ENCODE measurements around the gene PRKCE.

The PRKCE gene

DNA sequence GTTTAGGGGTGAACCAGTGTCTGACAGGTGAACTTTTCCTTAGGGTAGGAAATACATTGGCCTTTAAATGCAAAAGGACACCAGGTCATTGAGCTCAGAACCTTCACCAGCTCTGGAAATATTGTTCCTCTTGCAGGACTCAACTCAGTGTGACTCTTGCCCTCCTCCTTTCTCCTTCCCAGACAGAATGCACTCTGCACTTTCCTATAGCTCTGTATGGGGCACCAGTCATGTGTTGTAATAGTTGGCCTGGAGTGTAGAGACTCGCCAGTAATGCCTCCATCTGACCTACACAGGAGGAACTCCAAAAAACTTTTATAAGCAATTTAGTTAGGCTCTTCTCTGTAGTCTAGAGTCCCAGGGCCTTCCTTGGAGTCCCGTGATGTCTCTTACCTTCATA is 397.2 kb downstream of the PRKCE start:
- Histone ChIP-seq H3K36me3 (ENCODE audit: control insufficient read depth in 2 of 2, insufficient read depth in 2 of 2, low read length in 2 of 2) (peaks cover 3 to 16% of the 10 kb centered on the region in 2 donors), H3K9ac (ENCODE audit: low read length in 2 of 2) (no peak overlapping the region), H3K27me3 (ENCODE audit: control insufficient read depth in 1 of 2, insufficient read depth in 2 of 2, low read length in 2 of 2) (no peaks in the 10 kb centered on the region), H3K4me1 (ENCODE audit: control insufficient read depth, insufficient read depth, low read length) (no peaks in the 10 kb centered on the region), H3K27ac (ENCODE audit: low read length) (no peak overlapping the region), H3K9me3 (ENCODE audit: control insufficient read depth in 2 of 2, low read length in 2 of 2) (no peaks in the 10 kb centered on the region), H3K4me3 (ENCODE audit: low read length in 2 of 2) (no peak overlapping the region)

- H3K36me3 ChIP-seq (ENCODE audit: control insufficient read depth in 2 of 2, insufficient read depth in 2 of 2, low read length in 2 of 2), result peaks cover 3 to 16% of the 10 kb centered on the region in 2 donors
- no peaks in the 10 kb centered on the region for H3K9me3 ChIP-seq (ENCODE audit: control insufficient read depth in 2 of 2, low read length in 2 of 2)
- no peaks in the 10 kb centered on the region for H3K27me3 ChIP-seq (ENCODE audit: control insufficient read depth in 1 of 2, insufficient read depth in 2 of 2, low read length in 2 of 2)
- no peak overlapping the region for H3K9ac ChIP-seq (ENCODE audit: low read length in 2 of 2)
- no peak overlapping the region for H3K27ac ChIP-seq (ENCODE audit: low read length)
- no peak overlapping the region for H3K4me3 ChIP-seq (ENCODE audit: low read length in 2 of 2)
- H3K4me1 ChIP-seq (ENCODE audit: control insufficient read depth, insufficient read depth, low read length), result no peaks in the 10 kb centered on the region
Measured at GRCh38 chr2:46050027-46050426, 398.6 kb downstream of the PRKCE start.

GRCh38 chr2:46050489-46050888 is 399.0 kb downstream of the PRKCE start:
- H3K4me1 ChIP-seq (ENCODE audit: control insufficient read depth, insufficient read depth, low read length), result no peaks in the 10 kb centered on the region
- peaks cover 0 to 16% of the 10 kb centered on the region in 2 donors for H3K36me3 ChIP-seq (ENCODE audit: control insufficient read depth in 2 of 2, insufficient read depth in 2 of 2, low read length in 2 of 2)
- no peaks in the 10 kb centered on the region for H3K27me3 ChIP-seq (ENCODE audit: control insufficient read depth in 1 of 2, insufficient read depth in 2 of 2, low read length in 2 of 2)
- no peak overlapping the region for H3K9ac ChIP-seq (ENCODE audit: low read length in 2 of 2)
- H3K4me3 ChIP-seq (ENCODE audit: low read length in 2 of 2), result no peak overlapping the region
- no peak overlapping the region for H3K27ac ChIP-seq (ENCODE audit: low read length)
- no peaks in the 10 kb centered on the region for H3K9me3 ChIP-seq (ENCODE audit: control insufficient read depth in 2 of 2, low read length in 2 of 2)

DNA sequence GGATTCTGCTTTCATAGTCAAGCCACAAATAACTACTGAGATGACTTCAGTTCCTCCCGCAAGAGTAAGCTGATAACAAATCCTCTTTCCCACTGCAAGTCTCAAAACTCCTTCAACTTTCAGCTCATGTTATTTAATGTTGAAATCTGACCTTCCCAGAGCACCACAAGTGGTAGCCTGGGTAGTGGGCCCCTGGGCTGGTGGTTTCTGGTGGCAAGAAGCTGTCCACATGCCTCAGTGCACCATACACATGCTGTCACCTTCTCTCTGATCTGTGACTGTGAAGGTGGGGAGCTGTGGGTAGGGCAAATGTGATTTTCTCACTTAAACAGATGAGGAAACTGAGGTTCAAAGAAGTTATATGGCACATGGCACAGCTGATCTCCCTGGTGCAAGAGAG is 399.6 kb downstream of the PRKCE start:
- H3K4me1 ChIP-seq (ENCODE audit: control insufficient read depth, insufficient read depth, low read length), result no peaks in the 10 kb centered on the region
- no peaks in the 10 kb centered on the region for H3K9me3 ChIP-seq (ENCODE audit: control insufficient read depth in 2 of 2, low read length in 2 of 2)
- no peak overlapping the region for H3K4me3 ChIP-seq (ENCODE audit: low read length in 2 of 2)
- peaks cover 0 to 12% of the 10 kb centered on the region in 2 donors for H3K36me3 ChIP-seq (ENCODE audit: control insufficient read depth in 2 of 2, insufficient read depth in 2 of 2, low read length in 2 of 2)
- H3K9ac ChIP-seq (ENCODE audit: low read length in 2 of 2), result no peak overlapping the region
- H3K27me3 ChIP-seq (ENCODE audit: control insufficient read depth in 1 of 2, insufficient read depth in 2 of 2, low read length in 2 of 2), result no peaks in the 10 kb centered on the region
- no peak overlapping the region for H3K27ac ChIP-seq (ENCODE audit: low read length)

DNA sequence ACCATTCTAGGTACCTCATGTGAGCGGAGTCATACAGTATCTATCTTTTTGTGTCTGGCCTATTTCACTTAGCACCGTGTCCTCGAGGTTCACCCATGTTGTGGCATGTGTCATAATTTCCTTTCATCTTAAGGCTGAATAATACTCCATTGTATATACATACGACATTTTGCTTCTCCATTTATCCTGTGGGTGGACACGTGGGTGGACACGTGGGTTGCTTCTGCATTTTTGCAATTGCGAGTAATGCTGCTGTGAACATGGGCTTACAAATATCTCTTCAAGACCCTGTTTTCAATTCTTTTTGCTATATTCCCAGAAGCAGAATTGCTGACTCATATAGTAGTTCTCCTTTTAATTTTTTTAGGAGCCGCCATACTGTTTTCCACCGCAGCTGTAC is 402.1 kb downstream of the PRKCE start:
- Histone ChIP-seq H3K27me3 (ENCODE audit: control insufficient read depth in 1 of 2, insufficient read depth in 2 of 2, low read length in 2 of 2) (no peaks in the 10 kb centered on the region), H3K4me1 (ENCODE audit: control insufficient read depth, insufficient read depth, low read length) (peaks cover 5% of the 10 kb centered on the region), H3K36me3 (ENCODE audit: control insufficient read depth in 2 of 2, insufficient read depth in 2 of 2, low read length in 2 of 2) (peaks cover 0 to 10% of the 10 kb centered on the region in 2 donors), H3K9me3 (ENCODE audit: control insufficient read depth in 2 of 2, low read length in 2 of 2) (no peaks in the 10 kb centered on the region), H3K9ac (ENCODE audit: low read length in 2 of 2) (no peak overlapping the region), H3K27ac (ENCODE audit: low read length) (no peak overlapping the region), H3K4me3 (ENCODE audit: low read length in 2 of 2) (no peak overlapping the region)

DNA sequence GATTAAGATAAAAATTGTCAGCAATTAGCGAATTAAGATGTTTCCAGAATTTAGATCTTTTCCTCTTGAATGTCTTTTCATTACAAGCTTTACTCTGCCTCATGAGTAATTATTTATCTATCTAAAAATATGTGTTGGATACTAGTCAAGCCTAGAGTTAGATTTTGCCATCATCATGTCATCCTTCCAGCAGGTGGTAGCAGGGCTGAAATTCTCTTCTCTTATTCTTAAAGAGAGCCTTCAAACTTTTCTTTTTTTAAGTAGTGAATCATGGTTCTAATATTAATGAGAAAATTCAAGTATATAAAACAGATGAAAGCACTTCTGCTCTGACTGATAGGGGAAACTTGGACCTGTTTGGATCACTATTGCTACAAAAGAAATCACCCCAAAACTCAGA is 405.1 kb downstream of the PRKCE start:
- Histone ChIP-seq H3K27me3 (ENCODE audit: control insufficient read depth in 1 of 2, insufficient read depth in 2 of 2, low read length in 2 of 2) (no peaks in the 10 kb centered on the region), H3K27ac (ENCODE audit: low read length) (no peak overlapping the region)

DNA sequence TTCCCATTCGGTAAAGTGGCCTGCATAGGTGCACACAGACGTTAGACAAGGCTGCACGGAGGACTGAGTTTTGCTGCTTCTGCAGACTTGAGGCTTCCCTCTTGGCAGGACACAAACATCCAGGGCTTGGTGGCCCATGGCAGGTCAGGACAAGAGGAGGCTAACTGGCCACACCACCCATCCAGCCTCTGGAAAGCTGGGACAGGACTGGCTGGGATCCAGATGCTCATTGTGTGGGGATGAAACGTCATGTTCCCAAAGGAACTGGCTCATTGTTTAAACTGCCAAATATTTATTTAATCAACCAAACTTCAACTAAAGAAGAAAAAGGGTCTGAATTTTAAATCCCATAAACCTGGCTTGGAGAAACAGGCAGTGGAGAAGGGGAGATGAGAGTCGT is 406.7 kb downstream of the PRKCE start:
- H3K9me3 ChIP-seq (ENCODE audit: control insufficient read depth in 2 of 2, low read length in 2 of 2), result no peaks in the 10 kb centered on the region
- H3K27ac ChIP-seq (ENCODE audit: low read length), result no peak overlapping the region
- no peak overlapping the region for H3K9ac ChIP-seq (ENCODE audit: low read length in 2 of 2)
- H3K4me3 ChIP-seq (ENCODE audit: low read length in 2 of 2), result no peak overlapping the region
- no peaks in the 10 kb centered on the region for H3K27me3 ChIP-seq (ENCODE audit: control insufficient read depth in 1 of 2, insufficient read depth in 2 of 2, low read length in 2 of 2)
- H3K4me1 ChIP-seq (ENCODE audit: control insufficient read depth, insufficient read depth, low read length), result peaks cover 10% of the 10 kb centered on the region
- peaks cover 0 to 2% of the 10 kb centered on the region in 2 donors for H3K36me3 ChIP-seq (ENCODE audit: control insufficient read depth in 2 of 2, insufficient read depth in 2 of 2, low read length in 2 of 2)

More for the DNA sequence above, 405.1 kb downstream of the PRKCE start:
- H3K36me3 ChIP-seq (ENCODE audit: control insufficient read depth in 2 of 2, insufficient read depth in 2 of 2, low read length in 2 of 2), result peaks cover 0 to 2% of the 10 kb centered on the region in 2 donors
- no peaks in the 10 kb centered on the region for H3K9me3 ChIP-seq (ENCODE audit: control insufficient read depth in 2 of 2, low read length in 2 of 2)
- H3K4me3 ChIP-seq (ENCODE audit: low read length in 2 of 2), result no peak overlapping the region
- H3K4me1 ChIP-seq (ENCODE audit: control insufficient read depth, insufficient read depth, low read length), result peaks cover 5% of the 10 kb centered on the region
- H3K9ac ChIP-seq (ENCODE audit: low read length in 2 of 2), result no peak overlapping the region

DNA sequence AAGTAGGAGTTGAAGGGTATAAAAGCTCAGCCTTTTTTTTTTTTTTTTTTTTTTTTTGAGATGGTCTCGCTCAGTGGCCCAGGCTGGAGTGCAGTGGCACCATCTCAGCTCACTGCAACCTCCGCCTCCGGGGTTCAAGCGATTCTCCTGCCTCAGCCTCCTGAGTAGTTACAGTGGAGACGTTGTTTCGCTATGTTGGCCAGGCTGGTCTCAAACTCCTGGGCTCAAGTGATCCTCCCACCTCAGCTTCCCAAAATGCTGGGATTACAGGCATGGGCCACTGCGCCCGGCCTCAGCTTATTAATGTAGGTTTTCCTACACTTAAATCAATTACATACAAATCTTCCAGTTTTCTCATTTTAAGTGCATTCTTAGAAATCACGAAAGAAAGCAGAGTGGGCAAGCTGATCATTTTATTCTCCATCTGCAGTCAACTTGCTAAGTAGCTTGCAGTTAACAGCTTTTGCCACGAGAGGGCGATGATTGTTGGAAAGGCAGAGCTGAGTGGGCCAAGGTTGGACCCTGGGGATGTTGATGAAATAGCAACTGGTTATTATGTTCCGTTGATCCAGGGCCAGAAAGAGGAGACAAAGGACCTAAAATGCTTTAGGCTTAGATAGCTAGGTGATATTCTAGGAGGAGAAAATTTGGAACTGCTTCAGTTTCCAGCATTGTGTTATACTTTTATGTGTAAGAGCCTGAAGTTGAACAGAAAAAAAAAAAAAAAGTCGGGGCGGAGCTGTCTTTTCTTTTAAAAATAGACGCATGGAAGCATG is 411.4 kb downstream of the PRKCE start:
- Histone ChIP-seq H3K27ac (ENCODE audit: low read length) (no peak overlapping the region), H3K4me1 (ENCODE audit: control insufficient read depth, insufficient read depth, low read length) (peaks cover 8% of the 10 kb centered on the region), H3K4me3 (ENCODE audit: low read length in 2 of 2) (no peak overlapping the region), H3K9me3 (ENCODE audit: control insufficient read depth in 2 of 2, low read length in 2 of 2) (no peaks in the 10 kb centered on the region), H3K36me3 (ENCODE audit: control insufficient read depth in 2 of 2, insufficient read depth in 2 of 2, low read length in 2 of 2) (peaks cover 0 to 2% of the 10 kb centered on the region in 2 donors), H3K27me3 (ENCODE audit: control insufficient read depth in 1 of 2, insufficient read depth in 2 of 2, low read length in 2 of 2) (no peaks in the 10 kb centered on the region), H3K9ac (ENCODE audit: low read length in 2 of 2) (no peak overlapping the region)

- H3K9ac ChIP-seq (ENCODE audit: low read length in 2 of 2), result no peak overlapping the region
- H3K27ac ChIP-seq (ENCODE audit: low read length), result no peak overlapping the region
- H3K9me3 ChIP-seq (ENCODE audit: control insufficient read depth in 2 of 2, low read length in 2 of 2), result no peaks in the 10 kb centered on the region
- H3K27me3 ChIP-seq (ENCODE audit: control insufficient read depth in 1 of 2, insufficient read depth in 2 of 2, low read length in 2 of 2), result no peaks in the 10 kb centered on the region
- H3K4me1 ChIP-seq (ENCODE audit: control insufficient read depth, insufficient read depth, low read length), result peaks cover 5% of the 10 kb centered on the region
- peaks cover 0 to 2% of the 10 kb centered on the region in 2 donors for H3K36me3 ChIP-seq (ENCODE audit: control insufficient read depth in 2 of 2, insufficient read depth in 2 of 2, low read length in 2 of 2)
- H3K4me3 ChIP-seq (ENCODE audit: low read length in 2 of 2), result no peak overlapping the region
Measured at GRCh38 chr2:46064396-46064795, 412.9 kb downstream of the PRKCE start.

- Histone ChIP-seq H3K36me3 (ENCODE audit: control insufficient read depth in 2 of 2, insufficient read depth in 2 of 2, low read length in 2 of 2) (peaks cover 0 to 2% of the 10 kb centered on the region in 2 donors), H3K27ac (ENCODE audit: low read length) (no peak overlapping the region)
Measured at GRCh38 chr2:46065152-46065551, 413.7 kb downstream of the PRKCE start.

DNA sequence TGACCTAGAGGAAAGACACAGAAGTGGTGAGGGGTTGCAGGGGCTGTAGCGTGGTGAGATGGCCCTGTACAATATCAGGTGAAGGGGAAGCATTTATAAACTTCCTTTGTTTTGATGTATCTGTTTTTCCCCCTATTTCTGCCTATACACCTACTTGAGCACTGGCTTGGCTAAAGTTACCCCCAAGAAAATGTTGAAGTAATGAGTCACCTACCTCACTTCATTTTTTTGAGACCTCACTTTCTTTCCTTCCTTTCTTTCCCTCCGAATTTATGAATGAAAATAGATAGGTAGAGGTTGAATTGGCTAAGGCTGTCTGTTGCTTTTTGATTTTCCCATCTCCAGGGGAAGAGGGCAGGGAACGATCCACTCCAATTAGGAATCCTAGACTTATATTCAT is 414.6 kb downstream of the PRKCE start:
- Histone ChIP-seq H3K9ac (ENCODE audit: low read length in 2 of 2) (no peak overlapping the region), H3K9me3 (ENCODE audit: control insufficient read depth in 2 of 2, low read length in 2 of 2) (no peaks in the 10 kb centered on the region), H3K27me3 (ENCODE audit: control insufficient read depth in 1 of 2, insufficient read depth in 2 of 2, low read length in 2 of 2) (no peaks in the 10 kb centered on the region), H3K4me1 (ENCODE audit: control insufficient read depth, insufficient read depth, low read length) (peaks cover 5% of the 10 kb centered on the region), H3K27ac (ENCODE audit: low read length) (no peak overlapping the region), H3K36me3 (ENCODE audit: control insufficient read depth in 2 of 2, insufficient read depth in 2 of 2, low read length in 2 of 2) (peaks cover 0 to 2% of the 10 kb centered on the region in 2 donors), H3K4me3 (ENCODE audit: low read length in 2 of 2) (no peak overlapping the region)

More at GRCh38 chr2:46065152-46065551, 413.7 kb downstream of the PRKCE start:
- H3K9ac ChIP-seq (ENCODE audit: low read length in 2 of 2), result no peak overlapping the region
- peaks cover 5% of the 10 kb centered on the region for H3K4me1 ChIP-seq (ENCODE audit: control insufficient read depth, insufficient read depth, low read length)
- no peaks in the 10 kb centered on the region for H3K9me3 ChIP-seq (ENCODE audit: control insufficient read depth in 2 of 2, low read length in 2 of 2)
- H3K27me3 ChIP-seq (ENCODE audit: control insufficient read depth in 1 of 2, insufficient read depth in 2 of 2, low read length in 2 of 2), result no peaks in the 10 kb centered on the region
- H3K4me3 ChIP-seq (ENCODE audit: low read length in 2 of 2), result no peak overlapping the region
